Liver (tissue), 3 donors: ENCODE data around the gene FARS2.

Experiments
- ATF3 ChIP-seq: IDR thresholded peaks from 2 replicates; pipeline ENCODE4 v1.6.1; 2016; ENCODE audit warnings: antibody characterized with exemption
- CTCF ChIP-seq: fragments of 150-350 bp; IDR thresholded peaks from 2 replicates; pipeline ENCODE4 v1.5.1; 2017; ENCODE audit warnings: improper control_type of control experiment, low read depth, low read length; ENCODE audit not compliant: missing input control
- FOXA1 ChIP-seq: IDR thresholded peaks from 2 replicates; pipeline ENCODE4 v1.6.1; 2016; ENCODE audit warnings: antibody characterized with exemption
- GABPA ChIP-seq, 2 donors: IDR thresholded peaks in 1 of 2; conservative IDR thresholded peaks in 1 of 2; 2 replicates each; pipeline ENCODE4 v1.6.1; 2016; ENCODE audit warnings: antibody characterized with exemption in 2 of 2, mild to moderate bottlenecking in 1 of 2, moderate library complexity in 1 of 2
- JUND ChIP-seq, 2 donors: IDR thresholded peaks; 2 replicates each; pipeline ENCODE4 v1.6.1; 2016; ENCODE audit warnings: antibody characterized with exemption in 2 of 2
- MAX ChIP-seq: IDR thresholded peaks from 2 replicates; pipeline ENCODE4 v1.6.1; 2016; ENCODE audit warnings: antibody characterized with exemption
- REST ChIP-seq: IDR thresholded peaks from 2 replicates; pipeline ENCODE4 v1.6.1; 2016; ENCODE audit warnings: antibody characterized with exemption, mild to moderate bottlenecking
- RXRA ChIP-seq, 2 donors: IDR thresholded peaks; 2 replicates each; pipeline ENCODE4 v1.6.1; 2017 to 2018; ENCODE audit warnings: antibody characterized with exemption in 2 of 2, mild to moderate bottlenecking in 1 of 2
- SP1 ChIP-seq: IDR thresholded peaks from 2 replicates; pipeline ENCODE4 v1.6.1; 2018; ENCODE audit warnings: antibody characterized with exemption, mild to moderate bottlenecking
- TAF1 ChIP-seq: conservative IDR thresholded peaks from 2 replicates; pipeline ENCODE4 v1.6.1; 2016; ENCODE audit warnings: antibody characterized with exemption, mild to moderate bottlenecking
- YY1 ChIP-seq: IDR thresholded peaks from 2 replicates; pipeline ENCODE4 v1.6.1; 2016; ENCODE audit warnings: antibody characterized with exemption, mild to moderate bottlenecking
- ZBTB33 ChIP-seq: IDR thresholded peaks from 2 replicates; pipeline ENCODE4 v1.6.1; 2016; ENCODE audit warnings: antibody characterized with exemption
- donor health status: healthy.
- donor health status: healthy.

- TF ChIP-seq CTCF (no peak), MAX (no peak), TAF1 (no peak), YY1 (no peak), JUND (IDR thresholded peaks at IDR 0.05) (no peak), GABPA (IDR thresholded peaks at IDR 0.05 in 1 of 2, conservative IDR thresholded peaks at IDR 0.05 in 1 of 2) (no peak), SP1 (no peak), ZBTB33 (no peak), ATF3 (no peak), REST (no peak), FOXA1 (no peak), RXRA (IDR thresholded peaks at IDR 0.05) (no peak)
Measured at GRCh38 chr6:5326022-5326641, 64.8 kb downstream of the FARS2 start.
